ENCODE measurements around the gene HNF4A.

The HNF4A gene

GRCh38 chr20:44426879-44427790, 71.6 kb downstream of the HNF4A start:
- no peak for DNase-seq

DNA sequence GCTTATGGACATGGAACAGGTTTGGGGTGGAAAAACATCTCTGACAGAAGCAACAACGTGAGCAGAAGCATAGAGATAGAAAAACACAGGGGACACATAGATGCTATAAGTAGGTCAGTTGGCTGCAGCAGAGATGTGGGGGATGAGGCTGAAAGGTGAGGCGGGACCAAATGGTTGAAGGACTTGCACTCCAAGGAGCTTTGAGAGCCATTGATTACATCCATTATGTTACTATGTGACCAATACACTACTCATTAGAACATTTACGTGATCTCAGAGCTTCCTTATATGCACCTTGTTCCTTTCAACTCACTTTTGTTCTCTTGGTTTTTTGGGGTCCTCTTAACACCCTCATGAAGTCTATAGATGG, 72.3 kb downstream of the HNF4A start:
- no peak for DNase-seq

- no peak for DNase-seq
These were observed 72.9 kb downstream of the HNF4A start for GRCh38 chr20:44428174-44429016.

DNA sequence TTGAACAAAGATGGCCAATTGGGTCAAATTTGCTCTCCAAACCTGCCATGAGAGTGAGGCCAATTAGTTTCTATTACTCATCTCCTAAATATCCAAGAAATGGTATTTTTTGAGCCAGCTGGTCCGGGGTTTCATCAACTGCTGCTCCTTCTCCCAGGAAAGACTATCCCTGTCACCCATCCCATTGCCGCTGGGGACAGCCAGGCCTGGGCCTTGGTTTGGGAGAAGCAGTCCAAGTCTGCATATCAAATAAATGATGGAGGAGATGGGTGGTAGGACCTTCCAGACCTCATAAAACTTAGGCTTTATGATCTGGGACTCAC, 73.5 kb downstream of the HNF4A start:
- no peak for DNase-seq

GRCh38 chr20:44429419-44430269, 74.1 kb downstream of the HNF4A start:
- DNase-seq: no peak

DNA sequence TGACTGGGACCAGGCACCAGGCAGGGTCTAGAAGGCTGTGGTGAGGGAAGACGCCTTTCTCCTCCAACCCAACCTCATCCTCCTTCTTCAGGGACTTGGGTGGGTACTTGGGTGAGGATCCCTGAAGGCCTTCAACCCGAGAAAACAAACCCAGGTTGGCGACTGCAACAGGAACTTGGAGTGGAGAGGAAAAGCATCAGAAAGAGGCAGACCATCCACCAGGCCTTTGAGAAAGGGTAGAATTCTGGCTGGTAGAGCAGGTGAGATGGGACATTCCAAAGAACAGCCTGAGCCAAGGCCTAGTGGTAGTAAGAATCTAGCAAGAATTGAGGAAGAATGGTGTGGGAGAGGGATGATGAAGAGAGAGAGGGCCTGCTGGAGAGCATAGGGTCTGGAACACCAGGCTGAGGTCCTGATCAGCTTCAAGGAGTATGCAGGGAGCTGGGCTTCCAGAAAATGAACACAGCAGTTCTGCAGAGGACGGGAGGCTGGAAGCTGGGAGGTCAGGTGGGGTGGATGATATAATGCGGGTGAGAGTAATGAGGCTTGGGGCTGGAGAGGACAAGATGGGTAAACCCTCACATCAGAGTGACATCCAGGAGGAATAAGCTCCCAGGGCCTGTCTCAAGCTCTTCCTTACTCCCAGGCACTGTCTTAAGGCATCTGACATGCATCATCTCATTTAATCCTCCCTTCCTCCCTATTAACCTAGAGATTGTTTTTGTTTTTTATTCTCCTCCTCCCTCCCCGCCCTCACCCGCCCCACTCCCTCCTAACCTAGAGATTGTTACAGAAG, 75.0 kb downstream of the HNF4A start:
- no peak for DNase-seq

DNA sequence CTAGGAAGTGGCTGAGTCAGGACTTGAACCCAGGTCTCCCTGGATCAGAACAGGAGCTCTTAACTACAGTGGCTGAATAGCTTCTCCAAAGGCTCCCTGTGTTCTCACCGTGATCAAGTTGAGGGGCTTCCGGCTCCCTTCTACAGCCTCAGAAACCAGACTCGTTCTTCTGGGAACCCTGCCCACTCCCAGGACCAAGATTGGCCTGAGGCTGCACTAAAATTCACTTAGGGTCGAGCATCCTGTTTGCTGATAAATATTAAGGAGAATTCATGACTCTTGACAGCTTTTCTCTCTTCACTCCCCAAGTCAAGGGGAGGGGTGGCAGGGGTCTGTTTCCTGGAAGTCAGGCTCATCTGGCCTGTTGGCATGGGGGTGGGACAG, 75.6 kb downstream of the HNF4A start:
- DNase-seq: no peak

DNA sequence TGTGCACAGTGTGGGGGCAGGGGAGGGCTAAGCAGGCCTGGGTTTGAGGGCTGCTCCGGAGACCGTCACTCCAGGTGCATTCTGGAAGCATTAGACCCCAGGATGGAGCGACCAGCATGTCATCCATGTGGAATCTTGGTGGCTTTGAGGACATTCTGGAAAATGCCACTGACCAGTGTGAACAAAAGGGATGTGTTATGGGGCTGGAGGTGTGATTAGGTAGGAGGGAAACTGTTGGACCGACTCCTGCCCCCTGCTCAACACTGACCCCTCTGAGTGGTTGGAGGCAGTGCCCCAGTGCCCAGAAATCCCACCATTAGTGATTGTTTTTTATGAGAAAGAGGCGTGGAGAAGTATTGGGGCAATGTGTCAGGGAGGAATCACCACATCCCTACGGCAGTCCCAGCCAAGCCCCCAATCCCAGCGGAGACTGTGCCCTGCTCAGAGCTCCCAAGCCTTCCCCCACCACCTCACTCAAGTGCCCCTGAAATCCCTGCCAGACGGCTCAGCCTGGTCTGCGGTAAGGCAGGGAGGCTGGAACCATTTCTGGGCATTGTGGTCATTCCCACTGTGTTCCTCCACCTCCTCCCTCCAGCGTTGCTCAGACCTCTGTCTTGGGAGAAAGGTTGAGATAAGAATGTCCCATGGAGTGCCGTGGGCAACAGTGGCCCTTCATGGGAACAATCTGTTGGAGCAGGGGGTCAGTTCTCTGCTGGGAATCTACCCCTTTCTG, 76.2 kb downstream of the HNF4A start:
- no peak for DNase-seq

DNA sequence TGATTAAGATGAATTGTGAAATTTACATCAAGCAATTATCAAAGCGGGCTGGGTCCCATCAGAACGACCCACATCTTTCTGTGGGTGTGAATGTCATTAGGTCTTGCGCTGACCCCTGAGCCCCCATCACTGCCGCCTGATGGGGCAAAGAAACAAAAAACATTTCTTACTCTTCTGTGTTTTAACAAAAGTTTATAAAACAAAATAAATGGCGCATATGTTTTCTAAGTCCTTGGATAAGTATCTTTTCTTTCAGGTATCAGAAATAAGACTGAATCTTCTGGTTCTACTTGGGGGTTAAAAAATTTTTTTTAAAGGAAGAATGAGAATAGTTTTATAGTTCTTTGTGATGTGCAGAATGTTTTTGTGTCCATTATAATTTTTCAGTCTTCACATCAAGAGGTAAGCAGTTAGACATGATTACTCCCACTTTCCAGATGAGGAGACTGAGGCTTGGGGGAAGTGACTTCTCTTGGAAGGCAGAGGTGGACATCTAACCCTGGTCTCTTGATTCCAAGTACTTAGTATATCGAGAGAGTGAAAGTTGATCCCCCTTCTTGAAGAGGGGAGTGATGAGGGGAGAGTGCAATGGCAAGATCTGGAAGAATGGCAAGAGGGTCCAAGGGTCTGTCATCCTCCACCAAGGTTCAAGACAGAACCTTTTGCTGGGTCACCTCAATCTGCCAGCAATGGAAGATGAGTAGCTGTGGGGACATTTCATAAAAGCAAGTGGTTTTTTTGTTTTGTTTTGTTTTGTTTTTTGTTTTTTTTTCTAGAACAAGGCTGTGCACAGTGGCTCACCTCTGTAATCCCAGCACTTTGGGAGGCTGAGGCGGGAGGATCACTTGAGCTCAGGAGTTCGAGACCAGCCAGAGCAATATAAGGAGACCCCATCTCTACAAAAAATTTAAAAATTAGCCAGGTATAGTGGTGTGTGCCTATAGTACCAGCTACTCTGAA, 77.4 kb downstream of the HNF4A start:
- DNase-seq: no peak

GRCh38 chr20:44433751-44434538, 78.4 kb downstream of the HNF4A start:
- DNase-seq: no peak

DNA sequence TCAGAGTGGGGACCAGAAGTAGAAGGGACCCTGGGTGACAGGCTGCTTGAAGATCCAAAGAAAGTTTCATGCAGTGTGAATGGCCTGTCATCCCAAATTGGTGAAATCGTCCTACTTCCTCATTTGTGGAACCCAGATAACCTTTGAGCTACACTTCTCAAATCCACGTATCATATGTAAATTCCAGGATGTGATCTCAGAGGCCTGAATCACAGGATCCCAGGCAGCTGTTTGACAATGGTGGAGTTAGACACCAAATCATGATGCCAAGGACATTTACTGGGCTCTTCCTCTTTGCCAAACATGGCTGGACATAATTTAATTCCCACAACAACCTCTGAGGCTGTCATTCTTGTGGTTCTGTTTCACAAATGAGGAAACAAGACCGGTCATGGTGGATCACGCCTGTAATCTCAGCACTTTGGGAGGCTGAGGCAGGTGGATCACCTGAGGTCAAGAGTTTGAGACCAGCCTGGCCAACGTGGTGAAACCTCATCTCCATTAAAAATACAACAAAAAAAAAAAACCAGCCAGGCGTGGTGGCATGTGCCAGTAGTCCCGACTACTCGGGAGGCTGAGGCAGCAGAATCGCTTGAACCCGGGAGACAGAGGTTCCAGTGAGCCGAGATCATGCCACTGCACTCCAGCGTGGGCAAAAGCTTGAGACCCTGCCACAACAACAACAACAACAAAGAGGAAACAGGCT, 80.3 kb downstream of the HNF4A start:
- DNase-seq: no peak

DNA sequence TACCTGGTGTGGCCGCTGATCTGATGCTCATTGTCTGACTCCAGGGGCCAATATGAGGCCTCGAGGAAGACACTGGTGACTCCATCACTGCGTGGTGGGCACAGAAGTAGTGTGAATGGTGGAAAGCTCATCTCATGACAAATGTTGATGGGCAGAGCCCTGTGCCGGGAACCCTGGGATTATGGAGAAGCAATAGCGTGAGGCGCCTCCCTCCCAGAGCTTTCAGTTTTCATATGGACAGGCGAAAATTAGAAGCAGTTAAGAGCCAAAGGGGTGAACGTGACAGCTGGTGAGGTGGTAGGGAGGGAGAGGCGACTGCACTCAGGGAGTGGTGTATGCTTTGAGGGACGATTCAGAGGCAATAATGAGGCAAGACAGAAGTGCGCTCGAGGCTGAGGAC, 80.9 kb downstream of the HNF4A start:
- no peak for DNase-seq

- DNase-seq: no peak
These were observed 82.0 kb downstream of the HNF4A start for GRCh38 chr20:44437497-44437896.

DNA sequence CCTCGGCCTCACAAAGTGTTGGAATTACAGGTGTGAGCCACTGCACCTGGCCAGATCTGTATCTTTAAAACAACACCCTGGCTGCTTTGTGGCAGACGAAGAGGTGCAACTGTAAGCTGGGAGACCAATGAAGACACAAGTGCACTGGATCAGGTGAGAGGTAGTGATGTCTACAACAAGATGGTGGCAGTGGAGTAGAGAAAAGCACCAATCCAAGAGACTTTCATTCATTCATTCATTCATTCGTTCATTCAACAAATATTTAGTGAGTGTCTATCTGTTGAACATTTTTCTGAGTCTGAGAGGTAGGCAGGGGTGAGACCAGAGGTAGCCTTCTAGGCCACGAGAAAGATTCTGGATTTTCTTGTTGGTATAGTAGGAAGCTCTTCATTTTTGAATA, 83.3 kb downstream of the HNF4A start:
- DNase-seq: no peak

DNA sequence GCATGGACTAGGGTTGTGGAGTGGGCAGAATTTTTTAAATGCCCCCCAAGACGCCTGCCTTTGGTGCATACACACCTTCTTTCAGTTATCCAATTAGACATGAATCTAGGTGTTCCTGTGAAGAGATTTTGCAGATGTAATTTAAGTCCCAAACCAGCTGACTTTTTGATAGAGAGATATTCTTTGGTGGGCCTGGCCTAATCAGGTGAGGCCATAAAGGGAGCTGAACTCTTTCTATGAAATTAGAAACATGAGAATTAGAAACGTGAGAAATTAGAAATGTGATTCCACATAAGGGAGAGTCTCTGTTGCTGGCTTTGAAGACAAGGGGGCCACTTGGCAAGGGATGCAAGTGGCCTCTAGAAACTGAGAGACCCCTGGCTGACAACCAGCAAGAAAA, 83.8 kb downstream of the HNF4A start:
- DNase-seq: no peak

DNA sequence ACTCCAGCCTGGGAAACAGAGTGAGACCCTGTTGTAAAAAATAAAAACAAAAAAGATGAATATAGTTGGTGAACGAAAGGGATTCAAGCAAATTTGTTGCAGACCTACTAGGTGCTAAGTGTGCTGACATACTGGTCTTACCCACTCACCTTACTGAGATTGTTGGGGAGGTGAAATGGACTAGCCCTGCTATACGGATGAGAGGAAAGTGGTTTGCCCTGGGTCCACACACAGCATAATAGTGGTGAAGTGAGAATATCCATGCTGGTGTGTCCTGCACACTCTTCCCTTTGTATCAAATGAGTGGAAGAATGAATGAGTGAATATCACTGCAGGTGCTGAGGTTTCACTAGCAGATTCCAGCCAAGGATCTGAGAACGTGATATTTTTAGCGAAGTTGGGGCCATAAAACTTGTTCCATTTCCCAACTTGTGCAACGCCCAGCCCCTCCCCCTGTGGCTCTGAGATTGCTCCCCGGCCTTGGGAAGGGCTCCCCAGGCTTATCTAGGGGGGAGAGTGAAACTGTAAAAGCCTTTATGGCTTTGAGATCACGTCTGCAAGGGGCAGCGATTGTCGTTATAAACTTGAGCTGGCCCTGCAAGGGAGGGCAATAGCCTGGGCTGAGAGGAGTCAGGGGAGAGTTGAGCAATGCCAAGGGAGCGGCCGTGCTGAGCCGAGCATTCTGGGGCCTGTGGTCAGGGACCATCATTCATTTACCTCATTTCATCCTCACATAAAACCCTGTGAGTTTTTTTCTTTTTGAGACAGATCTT, 87.0 kb downstream of the HNF4A start:
- DNase-seq: no peak

GRCh38 chr20:44445742-44446710, 90.5 kb downstream of the HNF4A start:
- DNase-seq: no peak

All from CD4-positive, alpha-beta T cell treated with Interleukin-17A for 4 hours (primary cell).